ENCODE results near the gene PFDN4. TPM values are rescaled to one million over a fixed set of nuclear protein-coding genes. Genes with fewer than 3 reads are reported as not detected.

PFDN4 gene
- total and polyA plus RNA-seq, 2 donors (not counting 1 experiment from before 2014, with no cell fraction given), result 9.1 to 16.8 TPM

GRCh38 chr20:54172856-54173652 lies 34.8 kb upstream of the PFDN4 start:
- H3K9ac ChIP-seq (ENCODE audit: low read length), result no peak overlapping the region
- intact Hi-C loops (cut with micrococcal nuclease), result no loop called here
- peaks cover 5 to 14% of the 10 kb centered on the region in 2 donors for H3K4me1 ChIP-seq (ENCODE audit: control insufficient read depth in 2 of 2, insufficient read depth in 2 of 2, low read length in 2 of 2)
- H3K27ac ChIP-seq (ENCODE audit: low read length in 2 of 2), result no peak overlapping the region
- no peaks in the 10 kb centered on the region for H3K36me3 ChIP-seq (replicated peaks in 1 of 2; ENCODE audit: control extremely low read depth in 1 of 2, control insufficient read depth in 1 of 2, extremely low read depth in 1 of 2, insufficient read depth in 2 of 2, low read length in 1 of 2)
- ATAC-seq (ENCODE audit: low read depth) (no peak), DNase-seq (no peak)
- Mint-ChIP-seq H3K27ac (no peak overlapping the region), H3K9me3 (ENCODE audit: insufficient read depth) (no peaks in the 10 kb centered on the region), H3K4me1 (peaks cover 17% of the 10 kb centered on the region), H3K4me3 (peak overlapping the region; percentile 23), H3K27me3 (peaks cover 81% of the 10 kb centered on the region)
- peaks cover 0 to 4% (median 0%) of the 10 kb centered on the region in 3 donors for H3K9me3 ChIP-seq (ENCODE audit: control extremely low read depth in 1 of 3, control insufficient read depth in 2 of 3, insufficient read depth in 1 of 3, low read length in 2 of 3)
- H3K27me3 ChIP-seq (replicated peaks in 1 of 4; ENCODE audit: control extremely low read depth in 1 of 4, control insufficient read depth in 3 of 4, insufficient read depth in 4 of 4, low read length in 3 of 4), result peaks cover 0 to 41% (median 24%) of the 10 kb centered on the region in 4 experiments
- no peak for TF ChIP-seq EZH2 (IDR thresholded peaks at IDR 0.05; ENCODE audit: borderline replicate concordance, insufficient read depth, low read depth, low read length, poor library complexity, severe bottlenecking)
- TF ChIP-seq, protein P1, sequence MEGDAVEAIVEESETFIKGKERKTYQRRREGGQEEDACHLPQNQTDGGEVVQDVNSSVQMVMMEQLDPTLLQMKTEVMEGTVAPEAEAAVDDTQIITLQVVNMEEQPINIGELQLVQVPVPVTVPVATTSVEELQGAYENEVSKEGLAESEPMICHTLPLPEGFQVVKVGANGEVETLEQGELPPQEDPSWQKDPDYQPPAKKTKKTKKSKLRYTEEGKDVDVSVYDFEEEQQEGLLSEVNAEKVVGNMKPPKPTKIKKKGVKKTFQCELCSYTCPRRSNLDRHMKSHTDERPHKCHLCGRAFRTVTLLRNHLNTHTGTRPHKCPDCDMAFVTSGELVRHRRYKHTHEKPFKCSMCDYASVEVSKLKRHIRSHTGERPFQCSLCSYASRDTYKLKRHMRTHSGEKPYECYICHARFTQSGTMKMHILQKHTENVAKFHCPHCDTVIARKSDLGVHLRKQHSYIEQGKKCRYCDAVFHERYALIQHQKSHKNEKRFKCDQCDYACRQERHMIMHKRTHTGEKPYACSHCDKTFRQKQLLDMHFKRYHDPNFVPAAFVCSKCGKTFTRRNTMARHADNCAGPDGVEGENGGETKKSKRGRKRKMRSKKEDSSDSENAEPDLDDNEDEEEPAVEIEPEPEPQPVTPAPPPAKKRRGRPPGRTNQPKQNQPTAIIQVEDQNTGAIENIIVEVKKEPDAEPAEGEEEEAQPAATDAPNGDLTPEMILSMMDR (IDR thresholded peaks at IDR 0.05), result no peak
- no peak overlapping the region for H3K4me3 ChIP-seq (ENCODE audit: control extremely low read depth in 1 of 5, extremely low read depth in 1 of 5, insufficient read depth in 1 of 5, low read depth in 2 of 5, low read length in 4 of 5)
- H4K20me1 ChIP-seq (ENCODE audit: control insufficient read depth, insufficient read depth, low read length, poor library complexity, severe bottlenecking), result no peaks in the 10 kb centered on the region
- ChIA-PET CTCF (no interaction called here), POLR2A (no interaction called here)
- no peak overlapping the region for H2AFZ ChIP-seq (ENCODE audit: insufficient read depth, low read depth, low read length, poor library complexity, severe bottlenecking)
- peak overlapping the region; percentile 25 for H3K4me2 ChIP-seq (replicated peaks; ENCODE audit: low read depth, low read length, poor library complexity, severe bottlenecking)
- 3% methylated on average over 62 of the region's 66 CpGs for WGBS (ENCODE audit: insufficient coverage)
- no peaks in the 10 kb centered on the region for H3K79me2 ChIP-seq (ENCODE audit: control insufficient read depth, insufficient read depth, low read length)
